A673 (cell line): ENCODE measurements around the gene PTPN20. TPM values are rescaled to one million over a fixed set of nuclear protein-coding genes. Genes with fewer than 3 reads are reported as not detected.

Source experiments
- BruUV-seq: library from RNA; stranded (reverse); fragments of 400-500 nt; replicated peaks from 2 replicates; lab custom pipeline; 2021; lab: Mats Ljungman, UMichigan
- CTCF ChIA-PET: fragments of 300-600 bp; sonication (Branson Sonifier 250); formaldehyde crosslinking; loops from one replicate; lab custom pipeline; 2022; ENCODE audit warnings: antibody characterized with exemption; lab: Charles Lee
- POLR2A ChIA-PET: fragments of 300-600 bp; sonication (Branson Sonifier 250); formaldehyde crosslinking; loops from one replicate; lab custom pipeline; 2022; ENCODE audit warnings: antibody characterized with exemption; ENCODE audit not compliant: low non-redundant PET; lab: Charles Lee
- DNase-seq: peaks from one replicate; pipeline ENCODE4 v3.0.0-alpha.2; 2015; ENCODE audit warnings: low spot score
- H3K27ac ChIP-seq: fragments of 200-600 bp; sonication (generic); 2 replicates; pipeline ENCODE4 v1.5.1; 2016; ENCODE audit warnings: mixed run types, low read depth, mild to moderate bottlenecking, mixed read lengths, antibody characterized with exemption, low read length; ENCODE audit not compliant: poor library complexity, severe bottlenecking
- H3K27me3 ChIP-seq: fragments of 200-600 bp; sonication (generic); replicated peaks from 2 replicates; pipeline ENCODE4 v1.6.1; 2017; ENCODE audit warnings: mixed run types, low read depth, mild to moderate bottlenecking, mixed read lengths, antibody characterized with exemption, low read length; ENCODE audit not compliant: insufficient read depth, poor library complexity
- H3K36me3 ChIP-seq: fragments of 200-600 bp; sonication (generic); 2 replicates; pipeline ENCODE4 v1.6.1; 2016; ENCODE audit warnings: mixed run types, mild to moderate bottlenecking, mixed read lengths, antibody characterized with exemption, low read length; ENCODE audit not compliant: insufficient read depth, poor library complexity, severe bottlenecking
- H3K4me1 ChIP-seq: fragments of 200-600 bp; sonication (generic); 2 replicates; pipeline ENCODE4 v1.6.1; 2017; ENCODE audit warnings: mixed run types, mild to moderate bottlenecking, mixed read lengths, antibody characterized with exemption, low read length; ENCODE audit not compliant: insufficient read depth, poor library complexity, severe bottlenecking
- H3K4me3 ChIP-seq: fragments of 200-600 bp; sonication (generic); 2 replicates; pipeline ENCODE4 v1.5.1; 2016; ENCODE audit warnings: low read depth, mixed run types, mild to moderate bottlenecking, mixed read lengths, low read length; ENCODE audit not compliant: poor library complexity, severe bottlenecking
- H3K9me3 ChIP-seq: fragments of 200-600 bp; sonication (generic); 2 replicates; pipeline ENCODE4 v1.6.1; 2016; ENCODE audit warnings: mixed run types, low read depth, mild to moderate bottlenecking, mixed read lengths, antibody characterized with exemption, low read length; ENCODE audit not compliant: poor library complexity, severe bottlenecking
- EZH2 ChIP-seq: fragments of 200-600 bp; sonication (generic); IDR thresholded peaks from 2 replicates; pipeline ENCODE4 v1.6.1; 2017; ENCODE audit warnings: borderline replicate concordance, low read depth, mild to moderate bottlenecking, mixed read lengths, antibody characterized with exemption, low read length; ENCODE audit not compliant: poor library complexity, severe bottlenecking
- intact Hi-C: fragments of 100-400 bp; cut with micrococcal nuclease; formaldehyde crosslinking; loops from one replicate; pipeline ENCODE4 v1.10.0; 2022; ENCODE audit not compliant: unreplicated experiment
- total RNA-seq: library from RNA; stranded (reverse); gene quantifications from 2 replicates; pipeline ENCODE4 v1.2.3, GENCODE V29; 2021
- TF ChIP-seq, protein P1 (sequence below): fragments of 300-800, 200-600 bp; sonication (generic); conservative IDR thresholded peaks from 2 replicates; pipeline ENCODE4 v1.5.1; 2017; ENCODE audit warnings: low read depth, mild to moderate bottlenecking, antibody characterized with exemption, low read length, moderate library complexity, mixed read lengths

PTPN20 gene
- total RNA-seq, 1 experiment from 2014 or later, result not detected

DNA sequence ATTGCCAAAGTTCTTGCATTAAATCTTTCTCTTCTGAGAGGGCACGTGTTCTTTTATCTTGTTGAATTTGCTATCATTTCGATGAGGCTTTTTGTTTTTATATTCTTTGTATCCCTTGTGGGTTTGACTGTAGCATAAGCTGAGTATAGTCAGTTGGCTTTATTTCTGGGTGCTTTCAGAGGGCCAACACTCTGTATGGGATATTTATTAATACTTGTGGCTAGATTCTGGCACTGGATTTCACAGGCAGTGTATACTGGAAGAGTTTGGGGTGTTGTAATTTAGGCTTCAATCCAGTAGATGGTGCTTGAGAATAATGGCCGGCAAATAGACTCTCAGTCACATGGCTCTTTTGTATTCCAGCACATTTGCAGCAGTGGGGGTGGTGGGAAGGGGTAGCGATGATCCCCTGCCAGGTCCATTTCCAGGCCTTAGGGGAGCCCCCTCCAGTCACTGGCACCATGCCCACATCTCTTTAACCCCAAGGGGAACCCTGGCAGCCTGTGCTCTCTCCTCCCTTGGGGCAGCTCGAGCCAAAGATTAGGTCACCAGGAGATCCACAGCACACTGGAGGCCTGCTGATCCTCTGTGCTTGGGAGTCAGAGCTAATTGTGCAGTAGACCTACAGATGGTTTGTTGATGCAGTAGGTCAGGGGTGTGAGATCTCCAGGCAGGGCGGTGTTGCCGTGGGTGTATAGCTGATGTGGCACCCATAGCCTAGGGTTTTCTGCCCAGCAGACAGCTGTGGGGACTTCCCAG lies 81.8 kb downstream of the PTPN20 start:
- Histone ChIP-seq H3K4me3 (no peak overlapping the region), H3K27me3 (no peaks in the 10 kb centered on the region), H3K27ac (no peak overlapping the region), H3K36me3 (no peaks in the 10 kb centered on the region), H3K4me1 (no peaks in the 10 kb centered on the region), H3K9me3 (no peaks in the 10 kb centered on the region)
- ChIA-PET POLR2A (no interaction called here), CTCF (interaction anchor here (1.0 kb wide), 1 partner anchor 319 kb away, joined by 4 read pairs; no protein-coding TSS in a partner anchor)
- intact Hi-C loops, result no loop called here
- BruUV-seq, result no TSS peak
- no peak for TF ChIP-seq EZH2
- TF ChIP-seq, protein P1, sequence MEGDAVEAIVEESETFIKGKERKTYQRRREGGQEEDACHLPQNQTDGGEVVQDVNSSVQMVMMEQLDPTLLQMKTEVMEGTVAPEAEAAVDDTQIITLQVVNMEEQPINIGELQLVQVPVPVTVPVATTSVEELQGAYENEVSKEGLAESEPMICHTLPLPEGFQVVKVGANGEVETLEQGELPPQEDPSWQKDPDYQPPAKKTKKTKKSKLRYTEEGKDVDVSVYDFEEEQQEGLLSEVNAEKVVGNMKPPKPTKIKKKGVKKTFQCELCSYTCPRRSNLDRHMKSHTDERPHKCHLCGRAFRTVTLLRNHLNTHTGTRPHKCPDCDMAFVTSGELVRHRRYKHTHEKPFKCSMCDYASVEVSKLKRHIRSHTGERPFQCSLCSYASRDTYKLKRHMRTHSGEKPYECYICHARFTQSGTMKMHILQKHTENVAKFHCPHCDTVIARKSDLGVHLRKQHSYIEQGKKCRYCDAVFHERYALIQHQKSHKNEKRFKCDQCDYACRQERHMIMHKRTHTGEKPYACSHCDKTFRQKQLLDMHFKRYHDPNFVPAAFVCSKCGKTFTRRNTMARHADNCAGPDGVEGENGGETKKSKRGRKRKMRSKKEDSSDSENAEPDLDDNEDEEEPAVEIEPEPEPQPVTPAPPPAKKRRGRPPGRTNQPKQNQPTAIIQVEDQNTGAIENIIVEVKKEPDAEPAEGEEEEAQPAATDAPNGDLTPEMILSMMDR, result peak; percentile 56
- DNase-seq, result peak; percentile 55

DNA sequence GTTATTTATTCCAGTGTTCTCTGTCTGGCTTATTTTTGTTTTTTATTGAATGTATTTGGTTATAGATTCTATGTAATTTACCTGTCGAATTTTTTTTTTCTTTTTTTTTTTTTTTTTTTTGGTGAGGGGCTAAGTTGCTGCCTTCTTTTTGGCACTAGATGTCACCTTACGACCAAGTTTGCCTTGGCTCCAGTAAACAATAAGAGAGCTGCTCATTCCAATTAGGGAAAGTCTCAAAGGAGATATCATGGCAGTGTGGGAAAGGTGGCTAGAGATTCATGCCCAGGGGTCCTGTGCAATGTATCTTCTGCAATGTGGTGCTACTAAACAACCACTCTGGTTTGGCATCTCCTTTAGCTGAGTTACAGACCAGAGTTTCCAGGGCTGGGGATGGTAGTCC lies 84.0 kb downstream of the PTPN20 start:
- no peaks in the 10 kb centered on the region for H3K9me3 ChIP-seq
- H3K36me3 ChIP-seq, result no peaks in the 10 kb centered on the region
- no peaks in the 10 kb centered on the region for H3K4me1 ChIP-seq
- intact Hi-C loops, result no loop called here
- ChIA-PET POLR2A (no interaction called here), CTCF (no interaction called here)
- DNase-seq, result no peak
- no peak overlapping the region for H3K27ac ChIP-seq
- no peak for TF ChIP-seq EZH2
- TF ChIP-seq, protein P1, result no peak
- BruUV-seq, result no TSS peak
- H3K4me3 ChIP-seq, result no peak overlapping the region
- H3K27me3 ChIP-seq, result no peaks in the 10 kb centered on the region

DNA sequence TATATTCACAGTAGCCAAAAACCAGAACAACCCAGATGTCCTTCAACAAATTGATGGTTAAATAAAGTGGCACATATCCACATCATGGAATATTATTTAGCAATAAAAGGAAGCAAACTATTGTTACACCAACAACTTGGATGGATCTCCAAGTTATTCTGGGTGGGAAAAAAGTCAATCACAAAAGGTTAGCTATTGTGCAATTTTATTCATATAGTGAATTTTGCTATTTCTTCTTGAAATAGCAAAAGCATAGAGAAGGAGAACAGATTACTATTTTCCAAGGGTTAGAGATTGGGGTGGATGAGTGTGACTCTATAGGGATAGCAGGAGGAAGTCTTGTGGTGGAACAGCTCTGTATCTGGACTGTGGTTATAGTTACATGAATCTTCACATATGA lies 87.0 kb downstream of the PTPN20 start:
- intact Hi-C loops, result no loop called here
- TF ChIP-seq, protein P1, result no peak
- TF ChIP-seq EZH2, result no peak
- Histone ChIP-seq H3K4me1 (no peaks in the 10 kb centered on the region), H3K36me3 (no peaks in the 10 kb centered on the region), H3K9me3 (no peaks in the 10 kb centered on the region), H3K27ac (no peak overlapping the region), H3K4me3 (no peak overlapping the region), H3K27me3 (peaks cover 3% of the 10 kb centered on the region)
- DNase-seq, result no peak
- no TSS peak for BruUV-seq
- ChIA-PET CTCF (no interaction called here), POLR2A (no interaction called here)
